ENCODE results near the gene PDZD7. TPM values are rescaled to one million over a fixed set of nuclear protein-coding genes. Genes with fewer than 3 reads are reported as not detected.

Gene PDZD7
- total RNA-seq, 8 experiments from 2014 or later, result 0.27 to 9.6 (median 3.5) TPM

DNA sequence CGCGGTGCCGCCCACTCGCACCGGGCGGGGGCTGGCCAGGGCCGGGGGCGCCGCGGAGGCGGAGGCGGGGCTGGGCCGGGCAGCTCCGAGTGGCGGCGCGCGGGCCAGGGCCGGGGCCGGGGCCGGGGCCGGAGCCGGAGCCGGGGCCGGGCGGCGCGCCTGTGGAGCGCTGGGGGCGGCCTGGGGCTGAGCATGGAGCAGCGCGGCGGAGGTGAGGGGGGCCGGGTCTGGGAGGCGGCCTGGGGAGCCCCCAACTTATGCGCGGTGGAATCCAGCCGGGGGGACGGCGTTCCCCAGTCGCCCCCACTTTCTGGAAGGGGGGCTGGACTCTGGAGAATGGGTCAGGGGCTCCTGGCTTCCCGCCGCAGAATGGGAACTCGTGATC is 31.2 kb downstream of the PDZD7 start, which contains the start of gene LZTS2:
Gene LZTS2 (plus strand): TSS at position 67 of the 385 bp plus-strand sequence. CDS start 2,731 bp downstream, outside the sequence.
- Histone ChIP-seq H3K4me1 (replicated peaks in 1 of 2) (peaks cover 20 to 31% of the 10 kb centered on the region in 2 donors), H3K27ac (peak within 1 kb of the TSS; percentile 96 to 99), H3K4me3 (peak within 1 kb of the TSS; percentile 57 to 81 (median 71))
- WGBS, 10 experiments, result 0% methylated on average over 2 of the region's 44 CpGs; no CpG with 5 or more reads in 8 of the 10 experiments
- no peak for ATAC-seq (replicated peaks in 6 of 8)
- in situ Hi-C loops (cut with MboI; ENCODE audit: low pct_unique_long_range_greater_than_20kb in 2 of 9, low sequenced_read_pairs in 9 of 9, unreplicated experiment in 9 of 9), result no loop called here

DNA sequence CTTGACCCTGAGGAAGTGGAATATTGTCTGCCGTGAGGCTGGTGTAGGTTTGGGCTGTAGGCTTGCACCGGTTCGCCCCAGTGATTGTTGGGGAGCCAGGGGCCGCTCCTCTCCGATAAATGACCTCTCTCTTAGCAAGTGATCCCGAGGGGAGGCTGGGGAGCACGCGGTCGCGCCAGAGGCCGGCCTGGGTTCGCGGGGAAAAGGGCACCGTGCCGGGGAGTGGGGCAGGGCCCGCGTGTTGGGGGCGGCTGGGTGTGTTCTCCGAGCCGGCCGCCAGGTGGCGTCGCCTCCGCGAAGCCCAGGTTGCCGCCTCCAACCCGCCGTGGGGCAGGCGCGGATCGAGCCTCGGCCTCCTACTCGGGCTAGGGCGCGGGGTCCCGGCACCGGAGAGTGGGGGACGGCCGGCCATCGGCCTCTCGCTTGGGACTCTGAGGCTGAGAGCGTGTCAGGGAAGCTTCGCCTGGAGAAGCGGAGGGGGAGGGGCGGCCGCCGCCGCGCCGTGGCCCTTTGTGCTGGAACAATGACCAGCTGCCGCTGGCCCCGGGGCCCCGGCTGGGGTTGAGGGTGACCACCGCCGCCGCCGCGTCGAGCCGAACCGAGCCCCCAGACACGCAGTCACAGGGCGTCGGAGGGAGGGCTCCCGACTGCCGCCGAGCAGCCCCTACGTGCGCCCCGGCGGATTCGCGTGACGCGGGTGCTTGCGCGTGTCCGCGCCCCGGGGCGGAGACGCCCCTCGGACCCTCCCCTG is 31.8 kb downstream of the PDZD7 start:
- 0 to 7% methylated on average over 1 to 3 of the region's 83 CpGs; no CpG with 5 or more reads in 8 of the 10 experiments for WGBS, 10 experiments
- in situ Hi-C loops (cut with MboI; ENCODE audit: low pct_unique_long_range_greater_than_20kb in 2 of 9, low sequenced_read_pairs in 9 of 9, unreplicated experiment in 9 of 9), result no loop called here
- Histone ChIP-seq H3K27ac (peak overlapping the region; percentile 96 to 99), H3K4me3 (peak overlapping the region; percentile 57 to 81 (median 71)), H3K4me1 (replicated peaks in 1 of 2) (peaks cover 20 to 31% of the 10 kb centered on the region in 2 donors)
- peak; percentile 29 to 53 (median 46) for ATAC-seq (replicated peaks in 6 of 8)

DNA sequence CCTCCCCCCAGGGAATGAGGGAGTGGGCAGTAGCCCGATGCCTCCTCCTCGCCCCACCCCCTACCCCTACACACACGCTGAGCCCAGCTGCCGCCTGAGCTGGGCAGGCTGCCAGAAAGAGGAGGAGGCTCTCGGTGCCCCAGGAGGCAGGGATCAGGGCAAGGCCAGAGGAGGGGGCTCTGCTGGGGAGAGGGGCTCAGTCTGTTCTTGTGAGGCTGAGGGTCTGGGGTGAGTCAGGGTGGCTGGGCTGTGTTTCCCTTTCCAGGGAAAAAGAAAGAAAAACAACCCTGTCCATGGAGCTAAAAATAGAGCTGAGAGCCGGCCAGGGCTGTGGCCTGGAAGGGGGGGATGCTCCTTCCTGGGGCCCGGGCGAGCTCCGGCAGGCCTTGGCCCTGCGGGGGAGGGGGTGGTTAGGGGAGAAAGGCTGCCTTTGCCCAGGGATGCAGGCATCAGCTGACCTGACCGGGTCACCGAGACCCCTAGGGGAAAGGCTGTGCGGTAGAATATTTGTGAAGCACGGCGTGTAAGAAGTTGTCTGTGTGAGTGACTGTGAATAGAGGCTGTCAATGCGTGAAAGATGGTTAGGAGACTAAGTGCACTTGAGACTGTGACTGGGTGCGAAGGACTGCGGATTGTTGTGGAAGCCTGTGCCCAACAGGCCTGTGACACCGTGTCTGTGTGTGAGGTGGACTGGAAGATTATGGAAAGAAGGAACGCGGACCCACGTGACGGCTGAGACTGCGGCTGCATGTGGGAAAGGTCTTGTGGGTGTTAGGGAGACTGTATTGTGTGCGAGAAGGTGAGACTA is 32.5 kb downstream of the PDZD7 start:
- in situ Hi-C loops (cut with MboI; ENCODE audit: low pct_unique_long_range_greater_than_20kb in 2 of 9, low sequenced_read_pairs in 9 of 9, unreplicated experiment in 9 of 9), result no loop called here
- H3K4me1 ChIP-seq (replicated peaks in 1 of 2), result peaks cover 20 to 31% of the 10 kb centered on the region in 2 donors
- peak overlapping the region; percentile 96 to 99 for H3K27ac ChIP-seq
- peak overlapping the region; percentile 57 to 81 (median 71) for H3K4me3 ChIP-seq
- 0 to 13% (median 2%) methylated on average over 3 to 9 of the region's 25 CpGs; no CpG with 5 or more reads in 3 of the 10 experiments for WGBS, 10 experiments
- peak; percentile 10 to 66 (median 58) for ATAC-seq (replicated peaks in 6 of 8)

DNA sequence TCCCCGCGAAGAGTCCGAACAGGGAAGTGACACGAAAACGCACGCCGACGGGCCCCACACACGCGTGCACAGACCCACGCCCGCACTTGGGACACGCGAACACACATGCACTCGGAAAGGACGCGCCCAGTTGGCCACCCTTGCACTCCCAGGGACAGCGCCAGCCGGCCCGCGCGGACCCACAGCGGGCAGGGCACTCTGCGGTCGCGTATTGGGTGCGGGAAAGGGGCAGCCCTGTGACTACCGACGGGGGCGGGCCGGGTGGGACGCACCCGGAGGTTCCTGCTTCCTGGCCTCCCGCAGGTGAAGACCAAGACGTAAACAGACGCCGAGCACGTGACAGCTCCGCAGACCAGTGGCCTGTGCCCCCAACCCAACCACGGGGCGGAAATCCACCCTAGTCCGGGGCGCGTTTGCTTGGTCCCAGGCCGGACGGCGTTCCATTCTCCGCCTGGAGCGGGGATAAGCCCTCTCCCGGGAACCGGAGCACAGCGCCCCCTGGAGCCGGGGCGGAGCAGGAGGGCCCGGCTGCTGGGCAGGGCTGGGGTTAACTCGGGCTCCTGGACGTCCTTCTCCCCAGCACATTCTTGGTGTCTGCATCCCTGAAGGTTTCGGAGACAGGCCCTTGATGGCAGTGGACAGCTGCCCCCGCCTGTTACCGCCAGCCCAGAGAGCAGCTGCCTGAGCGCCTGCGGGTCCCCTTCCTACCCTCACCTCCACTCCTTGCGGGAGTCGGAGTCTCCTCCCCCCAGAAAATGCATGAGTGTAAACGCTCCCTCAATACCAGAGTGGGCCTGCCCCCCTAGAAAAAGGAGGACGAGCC is 33.4 kb downstream of the PDZD7 start:
- H3K4me1 ChIP-seq (replicated peaks in 1 of 2), result peaks cover 20 to 31% of the 10 kb centered on the region in 2 donors
- in situ Hi-C loops (cut with MboI; ENCODE audit: low pct_unique_long_range_greater_than_20kb in 2 of 9, low sequenced_read_pairs in 9 of 9, unreplicated experiment in 9 of 9), result no loop called here
- ATAC-seq (replicated peaks in 6 of 8), result peak in 7 of 8 experiments; percentile 13 to 59 (median 29)
- WGBS, 10 experiments, result 0 to 5% (median 2%) methylated on average over 2 to 9 of the region's 66 CpGs; no CpG with 5 or more reads in 7 of the 10 experiments
- peak overlapping the region; percentile 57 to 81 (median 71) for H3K4me3 ChIP-seq
- H3K27ac ChIP-seq, result peak overlapping the region; percentile 96 to 99

DNA sequence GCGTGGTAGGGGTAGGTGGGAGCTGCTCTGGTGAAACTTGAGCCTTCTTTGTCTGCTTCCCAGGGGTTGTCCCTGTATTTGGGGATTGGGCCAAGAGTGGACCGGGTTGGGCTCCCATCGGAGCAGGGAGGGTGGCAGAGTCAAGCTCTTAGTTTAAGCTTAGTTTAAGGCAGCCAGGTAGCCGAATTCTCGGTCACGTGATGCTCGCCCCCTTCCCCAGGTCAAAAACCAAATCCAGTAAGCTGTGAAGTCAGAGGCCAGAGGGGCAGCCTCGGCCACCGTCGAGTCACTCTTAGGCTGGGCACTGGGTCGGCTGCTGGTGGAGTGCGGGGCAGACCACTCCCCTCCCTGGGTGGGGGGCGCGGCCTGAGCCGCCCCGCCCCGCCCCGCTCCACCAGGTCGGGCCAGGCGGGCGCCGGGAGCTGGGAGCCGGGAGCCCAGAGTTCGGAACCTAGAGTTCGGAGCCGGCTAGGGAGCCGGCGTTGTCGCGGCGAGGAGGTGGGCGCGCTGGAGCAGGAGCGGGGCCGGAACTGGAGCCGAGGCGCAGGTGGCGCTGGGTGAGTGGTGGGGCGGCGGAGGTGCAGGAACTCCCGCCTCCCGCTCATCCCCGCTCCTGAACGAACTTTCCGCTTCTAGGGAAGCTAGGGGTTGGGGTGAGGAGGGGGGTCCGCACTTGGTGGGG is 34.1 kb downstream of the PDZD7 start:
- ATAC-seq (replicated peaks in 6 of 8), result peak in 1 of 8 experiments; percentile 4
- 0 to 63% (median 0%) methylated on average over 2 to 7 of the region's 46 CpGs; no CpG with 5 or more reads in 7 of the 10 experiments for WGBS, 10 experiments
- Histone ChIP-seq H3K27ac (peak overlapping the region; percentile 96 to 99), H3K4me1 (replicated peaks in 1 of 2) (peaks cover 17 to 28% of the 10 kb centered on the region in 2 donors), H3K4me3 (peak overlapping the region; percentile 57 to 81 (median 71))
- in situ Hi-C loops (cut with MboI; ENCODE audit: low pct_unique_long_range_greater_than_20kb in 2 of 9, low sequenced_read_pairs in 9 of 9, unreplicated experiment in 9 of 9), result no loop called here

DNA sequence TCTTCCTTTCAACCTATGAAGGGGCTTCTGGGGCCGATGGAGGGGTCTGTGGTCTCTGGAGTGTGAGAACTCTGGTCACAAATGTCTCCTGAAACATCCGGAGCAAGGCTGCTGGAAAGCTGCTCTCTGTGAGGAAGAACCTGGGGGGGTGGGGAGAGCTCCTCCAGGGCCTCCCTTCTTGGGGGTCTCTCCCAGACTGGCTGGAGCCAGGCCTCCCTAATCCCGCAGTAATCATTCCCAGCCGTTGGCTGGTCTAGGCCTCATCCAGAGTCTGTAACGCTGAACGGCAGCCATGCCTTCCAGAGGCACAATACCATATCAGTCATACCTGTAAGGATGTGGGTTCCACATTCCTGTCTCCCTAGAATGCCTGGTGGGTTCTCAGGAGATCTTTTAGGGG is 35.7 kb downstream of the PDZD7 start:
- Histone ChIP-seq H3K4me1 (replicated peaks in 1 of 2) (peaks cover 6 to 16% of the 10 kb centered on the region in 2 donors), H3K27ac (no peak overlapping the region), H3K4me3 (no peak overlapping the region)
- in situ Hi-C loops (cut with MboI; ENCODE audit: low pct_unique_long_range_greater_than_20kb in 2 of 9, low sequenced_read_pairs in 9 of 9, unreplicated experiment in 9 of 9), result no loop called here
- ATAC-seq (replicated peaks in 6 of 8), result no peak
- WGBS, 10 experiments, result 10 to 93% (median 83%) methylated on average over 1 to 2 of the region's 6 CpGs; no CpG with 5 or more reads in 5 of the 10 experiments

DNA sequence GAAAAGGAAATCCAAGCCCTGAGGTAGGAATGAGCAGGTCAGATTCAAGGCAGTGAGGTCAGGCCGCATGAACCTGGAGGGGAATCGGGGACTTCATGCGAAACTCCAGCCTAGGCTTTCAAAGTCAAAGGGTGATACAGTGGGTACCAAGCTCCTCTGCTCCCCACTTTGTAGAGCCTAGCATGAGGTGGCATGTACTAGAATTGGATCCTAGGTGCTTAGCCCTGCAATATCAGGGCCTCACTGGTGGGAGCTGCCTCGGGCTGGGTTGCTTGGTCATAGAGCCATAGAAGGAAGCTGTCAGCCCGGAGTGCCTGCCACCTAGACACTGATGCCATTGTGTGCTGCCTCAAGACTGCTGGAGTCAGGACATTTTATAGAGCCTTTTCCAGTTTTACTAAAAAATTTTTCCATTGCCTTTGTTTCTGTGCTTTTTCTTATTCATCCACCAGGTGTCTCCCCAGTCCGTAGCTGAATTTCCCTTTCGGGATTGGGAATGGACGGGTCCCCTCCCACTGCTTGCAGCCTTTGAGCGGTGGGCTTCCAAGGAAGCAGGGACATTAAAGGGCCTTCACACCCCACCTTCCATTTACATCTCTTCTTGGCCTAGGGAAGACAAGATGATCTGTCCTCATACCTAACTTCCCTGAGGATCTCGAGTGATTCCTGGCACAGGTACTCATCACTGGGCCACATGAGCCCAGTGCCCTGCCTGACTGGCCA is 36.8 kb downstream of the PDZD7 start:
- ATAC-seq (replicated peaks in 6 of 8), result no peak
- 33 to 100% (median 65%) methylated on average over 1 to 7 of the region's 10 CpGs; no CpG with 5 or more reads in 2 of the 10 experiments for WGBS, 10 experiments
- no peak overlapping the region for H3K27ac ChIP-seq
- no peak overlapping the region for H3K4me3 ChIP-seq
- peaks cover 6 to 16% of the 10 kb centered on the region in 2 donors for H3K4me1 ChIP-seq (replicated peaks in 1 of 2)
- in situ Hi-C loops (cut with MboI; ENCODE audit: low pct_unique_long_range_greater_than_20kb in 2 of 9, low sequenced_read_pairs in 9 of 9, unreplicated experiment in 9 of 9), result no loop called here

DNA sequence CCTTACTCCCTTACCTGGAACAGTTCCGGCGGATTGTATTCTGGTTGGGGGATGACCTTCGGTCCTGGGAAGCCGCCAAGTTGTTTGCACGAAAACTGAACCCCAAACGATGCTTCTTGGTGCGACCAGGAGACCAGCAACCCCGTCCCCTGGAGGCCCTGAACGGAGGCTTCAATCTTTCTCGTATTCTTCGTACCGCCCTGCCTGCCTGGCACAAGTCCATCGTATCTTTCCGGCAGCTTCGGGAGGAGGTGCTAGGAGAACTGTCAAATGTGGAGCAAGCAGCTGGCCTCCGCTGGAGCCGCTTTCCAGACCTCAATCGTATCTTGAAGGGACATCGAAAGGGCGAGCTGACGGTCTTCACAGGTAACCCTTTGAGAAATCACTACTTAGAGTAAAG is 41.8 kb downstream of the PDZD7 start:
- peaks cover 11 to 13% of the 10 kb centered on the region in 2 donors for H3K4me1 ChIP-seq (replicated peaks in 1 of 2)
- H3K4me3 ChIP-seq, result no peak overlapping the region
- ATAC-seq (replicated peaks in 6 of 8), result no peak
- in situ Hi-C loops (cut with MboI; ENCODE audit: low pct_unique_long_range_greater_than_20kb in 2 of 9, low sequenced_read_pairs in 9 of 9, unreplicated experiment in 9 of 9), result no loop called here
- no peak overlapping the region for H3K27ac ChIP-seq
- WGBS, 10 experiments, result 70 to 100% (median 92%) methylated on average over 2 to 19 of the region's 21 CpGs; no CpG with 5 or more reads in 2 of the 10 experiments

DNA sequence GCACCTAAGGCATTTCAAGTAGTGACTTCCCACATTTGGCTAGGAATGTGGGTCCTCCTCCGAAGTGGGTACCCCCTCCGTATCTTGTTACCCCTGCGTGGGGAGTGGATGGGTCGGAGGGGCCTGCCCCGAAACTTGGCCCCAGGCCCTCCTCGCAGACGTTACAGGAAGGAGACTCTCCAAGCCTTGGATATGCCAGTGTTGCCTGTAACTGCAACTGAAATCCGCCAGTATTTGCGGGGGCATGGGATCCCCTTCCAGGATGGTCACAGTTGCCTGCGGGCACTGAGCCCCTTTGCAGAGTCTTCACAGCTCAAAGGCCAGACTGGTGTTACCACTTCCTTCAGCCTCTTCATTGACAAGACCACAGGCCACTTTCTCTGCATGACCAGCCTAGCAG is 42.8 kb downstream of the PDZD7 start:
- Histone ChIP-seq H3K27ac (no peak overlapping the region), H3K4me1 (replicated peaks in 1 of 2) (peaks cover 11 to 13% of the 10 kb centered on the region in 2 donors), H3K4me3 (peak overlapping the region; percentile 73 to 99 (median 87))
- no peak for ATAC-seq (replicated peaks in 6 of 8)
- in situ Hi-C loops (cut with MboI; ENCODE audit: low pct_unique_long_range_greater_than_20kb in 2 of 9, low sequenced_read_pairs in 9 of 9, unreplicated experiment in 9 of 9), result no loop called here
- WGBS, 10 experiments, result 39 to 74% (median 62%) methylated on average over 2 to 7 of the region's 10 CpGs; no CpG with 5 or more reads in 5 of the 10 experiments

DNA sequence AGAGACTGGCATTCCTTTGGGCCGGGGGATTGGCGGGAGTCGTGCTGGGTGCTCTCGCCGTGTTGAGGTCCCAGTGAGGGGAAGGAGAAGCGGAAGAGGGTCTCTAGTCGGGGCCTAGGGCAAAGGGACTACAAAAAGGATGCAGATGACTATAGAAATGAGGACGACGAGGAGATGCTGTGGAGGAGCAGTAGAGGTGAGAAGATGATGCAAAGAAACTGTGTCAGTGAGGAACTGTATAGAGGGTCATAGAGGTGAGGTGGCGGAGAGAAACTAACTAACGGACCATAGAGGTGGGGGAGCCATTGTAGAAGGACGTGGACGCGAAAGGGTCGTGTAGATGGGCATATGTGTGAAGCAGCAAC is 43.3 kb downstream of the PDZD7 start:
- peak in 4 of 8 experiments; percentile 14 to 56 (median 34) for ATAC-seq (replicated peaks in 6 of 8)
- peak overlapping the region; percentile 73 to 99 (median 87) for H3K4me3 ChIP-seq
- 0 to 20% (median 2%) methylated on average over 1 to 11 of the region's 15 CpGs; no CpG with 5 or more reads in 2 of the 10 experiments for WGBS, 10 experiments
- H3K4me1 ChIP-seq (replicated peaks in 1 of 2), result peaks cover 11 to 13% of the 10 kb centered on the region in 2 donors
- peak overlapping the region; percentile 95 to 96 for H3K27ac ChIP-seq
- in situ Hi-C loops (cut with MboI; ENCODE audit: low pct_unique_long_range_greater_than_20kb in 2 of 9, low sequenced_read_pairs in 9 of 9, unreplicated experiment in 9 of 9), result no loop called here

DNA sequence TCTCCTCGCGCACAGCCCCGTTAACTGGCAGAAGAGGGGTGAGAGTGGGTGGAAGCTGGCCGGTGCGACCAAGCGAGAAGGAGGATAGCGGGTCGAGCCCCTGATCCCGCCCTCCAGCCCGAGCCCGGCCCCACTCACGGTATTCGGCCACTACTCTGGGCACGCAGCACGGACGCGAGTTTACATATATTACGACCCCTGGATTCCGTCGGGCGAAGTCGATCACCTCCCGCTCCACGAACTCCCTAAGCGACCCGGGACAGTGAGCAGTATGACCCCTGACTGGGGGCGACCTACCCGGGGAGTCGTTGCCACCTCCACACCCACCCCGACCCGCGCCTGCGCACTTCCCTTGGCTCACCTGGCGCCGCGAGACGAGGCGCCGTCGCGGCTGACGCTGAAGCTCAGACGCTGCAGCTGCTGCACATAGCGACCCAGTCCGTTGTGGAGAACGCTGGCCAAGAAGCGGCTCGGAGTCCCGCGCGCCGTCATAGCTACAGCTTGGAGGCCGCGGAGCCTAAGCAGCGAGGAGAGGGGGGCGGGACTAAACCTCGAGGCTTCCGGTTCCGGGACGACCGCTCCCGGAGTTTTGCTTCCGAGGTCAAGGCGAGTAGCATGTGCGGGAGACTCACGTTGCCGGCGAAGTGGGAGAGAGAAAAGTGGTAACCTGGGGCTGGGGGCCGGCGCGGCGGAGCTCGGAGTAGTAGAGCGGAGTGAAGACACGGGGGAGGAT is 43.8 kb downstream of the PDZD7 start, which contains the start of the genes MRPL43 and TWNK:
Gene MRPL43 (minus strand): TSS at position 546 of the 733 bp plus-strand sequence. CDS start 54 bp downstream, at position 492.
Gene TWNK (plus strand): TSS at position 592 of the 733 bp plus-strand sequence. CDS start 668 bp downstream, outside the sequence.
- in situ Hi-C loops (cut with MboI; ENCODE audit: low pct_unique_long_range_greater_than_20kb in 2 of 9, low sequenced_read_pairs in 9 of 9, unreplicated experiment in 9 of 9), result no loop called here
- Histone ChIP-seq H3K4me3 (peak within 1 kb of the TSS; percentile 73 to 99 (median 87)), H3K27ac (peak within 1 kb of the TSS; percentile 95 to 96), H3K4me1 (replicated peaks in 1 of 2) (peaks cover 11 to 13% of the 10 kb centered on the region in 2 donors)
- 0 to 2% (median 0%) methylated on average over 1 to 34 of the region's 75 CpGs; no CpG with 5 or more reads in 3 of the 10 experiments for WGBS, 10 experiments
- ATAC-seq (replicated peaks in 6 of 8), result peak; percentile 91 to 98 (median 95)
